Choroid plexus epithelial cell (primary cell): ENCODE results near the gene PLXNB1.

Source experiments
- DNase-seq: peaks from one replicate; pipeline ENCODE4 v3.0.0-alpha.2; 2010; ENCODE audit warnings: low read depth
- H3K4me3 ChIP-seq: 2 replicates; pipeline ENCODE4 v1.5.1; 2011; ENCODE audit warnings: low read depth, mild to moderate bottlenecking, control low read depth, low read length, moderate library complexity
- TF ChIP-seq, protein P1 (sequence below): conservative IDR thresholded peaks from 2 replicates; pipeline ENCODE4 v1.5.1; 2011; ENCODE audit warnings: low read depth, mild to moderate bottlenecking, control low read depth, inconsistent platforms, low read length, moderate library complexity

PLXNB1 gene

DNA sequence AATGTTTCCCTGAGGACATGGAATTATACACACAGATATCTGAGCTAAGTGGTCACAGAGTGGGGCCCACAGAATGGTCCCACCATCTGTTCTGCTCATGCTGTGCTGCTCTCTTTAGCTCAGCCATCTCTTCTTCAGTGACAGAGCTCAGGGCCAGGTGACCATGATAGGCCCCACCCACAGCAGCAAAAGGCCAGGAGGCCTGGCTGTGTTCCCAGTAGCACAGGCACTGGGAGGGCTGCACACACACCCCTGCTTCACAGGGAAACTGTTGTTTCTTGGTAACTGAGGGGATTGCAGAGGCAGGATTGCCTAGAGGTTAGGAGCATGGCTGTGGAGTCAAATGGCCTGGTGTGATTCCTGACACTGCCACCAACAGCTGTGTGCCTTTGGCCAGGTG, 62.7 kb downstream of the PLXNB1 start:
- DNase-seq: peak; percentile 49
- TF ChIP-seq, protein P1, sequence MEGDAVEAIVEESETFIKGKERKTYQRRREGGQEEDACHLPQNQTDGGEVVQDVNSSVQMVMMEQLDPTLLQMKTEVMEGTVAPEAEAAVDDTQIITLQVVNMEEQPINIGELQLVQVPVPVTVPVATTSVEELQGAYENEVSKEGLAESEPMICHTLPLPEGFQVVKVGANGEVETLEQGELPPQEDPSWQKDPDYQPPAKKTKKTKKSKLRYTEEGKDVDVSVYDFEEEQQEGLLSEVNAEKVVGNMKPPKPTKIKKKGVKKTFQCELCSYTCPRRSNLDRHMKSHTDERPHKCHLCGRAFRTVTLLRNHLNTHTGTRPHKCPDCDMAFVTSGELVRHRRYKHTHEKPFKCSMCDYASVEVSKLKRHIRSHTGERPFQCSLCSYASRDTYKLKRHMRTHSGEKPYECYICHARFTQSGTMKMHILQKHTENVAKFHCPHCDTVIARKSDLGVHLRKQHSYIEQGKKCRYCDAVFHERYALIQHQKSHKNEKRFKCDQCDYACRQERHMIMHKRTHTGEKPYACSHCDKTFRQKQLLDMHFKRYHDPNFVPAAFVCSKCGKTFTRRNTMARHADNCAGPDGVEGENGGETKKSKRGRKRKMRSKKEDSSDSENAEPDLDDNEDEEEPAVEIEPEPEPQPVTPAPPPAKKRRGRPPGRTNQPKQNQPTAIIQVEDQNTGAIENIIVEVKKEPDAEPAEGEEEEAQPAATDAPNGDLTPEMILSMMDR: no peak
- no peak overlapping the region for H3K4me3 ChIP-seq

DNA sequence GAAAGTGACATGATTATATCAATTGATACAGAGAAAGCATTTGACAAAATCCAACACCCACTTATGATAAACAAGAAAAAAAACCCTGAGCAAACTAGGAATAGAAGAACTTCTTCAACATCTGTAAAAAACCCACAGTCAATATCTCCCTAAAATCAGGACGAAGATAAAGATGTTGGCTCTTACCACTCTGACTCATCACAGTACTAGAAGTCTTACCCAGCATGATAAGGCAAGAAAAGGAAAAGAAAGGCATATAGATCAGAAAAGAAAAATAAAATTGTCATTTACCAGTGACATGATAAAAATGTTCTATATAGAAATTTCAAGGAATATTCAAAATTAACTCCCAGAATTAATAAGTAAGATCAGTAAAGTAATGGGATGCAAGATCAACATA, 65.0 kb downstream of the PLXNB1 start:
- no peak for DNase-seq
- TF ChIP-seq, protein P1: no peak
- H3K4me3 ChIP-seq: no peak overlapping the region

DNA sequence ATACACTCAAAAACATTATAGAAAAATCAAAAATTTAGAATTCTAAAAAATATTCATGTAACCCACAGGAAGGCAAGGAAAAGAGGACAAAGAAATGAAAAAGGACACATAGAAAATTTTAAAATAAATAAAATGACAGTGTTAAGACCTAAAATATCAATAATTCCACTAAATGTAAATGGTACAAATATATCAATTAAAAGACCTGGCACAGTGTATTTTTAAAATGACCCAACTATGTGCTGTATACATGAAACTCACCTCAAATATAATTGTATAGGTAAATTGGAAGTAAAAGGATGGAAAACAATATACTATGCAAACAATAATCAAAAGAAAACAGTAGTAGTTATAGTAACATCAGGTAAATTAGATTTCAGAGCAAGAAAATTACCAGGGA, 68.0 kb downstream of the PLXNB1 start:
- TF ChIP-seq, protein P1: no peak
- no peak overlapping the region for H3K4me3 ChIP-seq
- no peak for DNase-seq

DNA sequence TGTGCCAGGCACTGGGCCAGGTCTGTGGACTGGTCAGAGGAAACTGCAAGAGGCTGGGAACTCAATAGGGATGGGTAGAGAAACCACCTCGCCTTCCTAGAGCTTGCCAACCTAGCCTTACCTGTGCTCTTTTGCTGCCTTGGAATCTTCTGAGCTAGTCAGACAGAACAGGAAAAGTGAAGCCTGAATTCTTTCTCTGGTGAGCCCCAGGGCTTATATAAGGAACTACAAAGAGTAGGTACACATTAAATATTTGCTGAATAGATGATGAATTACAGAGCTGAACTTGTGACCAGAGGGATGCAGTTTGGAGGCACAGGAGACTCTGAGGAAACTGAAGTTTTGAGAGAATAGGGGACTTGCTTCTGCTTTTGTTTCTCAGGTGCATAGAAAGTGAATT, 73.5 kb downstream of the PLXNB1 start:
- DNase-seq: no peak
- no peak overlapping the region for H3K4me3 ChIP-seq
- TF ChIP-seq, protein P1: no peak

DNA sequence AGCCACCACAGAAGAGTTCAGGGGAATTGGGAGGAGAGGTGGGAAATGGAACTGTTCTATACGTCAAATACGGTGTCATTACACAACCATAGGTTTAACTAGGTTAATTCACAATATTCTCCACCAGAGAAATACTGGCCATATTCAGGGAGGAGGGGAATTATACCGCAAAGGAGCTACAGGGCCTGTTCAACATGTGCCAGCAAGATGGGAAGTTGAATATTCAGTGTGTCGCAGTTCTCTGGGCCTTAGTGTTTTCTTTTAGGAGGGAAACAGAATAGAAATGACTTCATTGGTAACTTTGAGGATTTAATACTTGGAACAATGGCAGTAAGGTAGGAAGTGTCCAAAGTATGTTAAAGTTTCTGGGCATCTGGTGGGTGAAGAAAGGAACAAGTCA, 75.9 kb downstream of the PLXNB1 start:
- DNase-seq: no peak
- H3K4me3 ChIP-seq: no peak overlapping the region
- TF ChIP-seq, protein P1: no peak
